Myometrial cell (primary cell): ENCODE data around the gene DNAJB1. TPM values are rescaled to one million over a fixed set of nuclear protein-coding genes. Genes with fewer than 3 reads are reported as not detected.

Experiments
- total RNA-seq: library from RNA; depleted of rRNA; stranded (reverse); fragments of >200 nt; gene quantifications from 2 replicates; pipeline ENCODE4 v1.2.3, GENCODE V29; 2015

The DNAJB1 gene
- 81.3 and 100.0 TPM in 2 replicates for total RNA-seq

GRCh38 chr19:14517840-14518505 is at the start of gene DNAJB1:
Gene DNAJB1, minus strand, starts transcription at chr19:14518397. Its CDS starts 48 bp downstream, at chr19:14518349.

GRCh38 chr19:14529254-14530004 is 11.2 kb upstream of the DNAJB1 start, which contains the start of gene TECR:
Gene TECR, plus strand, starts transcription at chr19:14529594. Its CDS starts 103 bp downstream, at chr19:14529697.

GRCh38 chr19:14496029-14496833 is 22.0 kb downstream of the DNAJB1 start, which contains the start of gene GIPC1:
Gene GIPC1, minus strand, starts transcription at chr19:14496127. Its CDS starts 13,151 bp downstream, at chr19:14482976.

DNA sequence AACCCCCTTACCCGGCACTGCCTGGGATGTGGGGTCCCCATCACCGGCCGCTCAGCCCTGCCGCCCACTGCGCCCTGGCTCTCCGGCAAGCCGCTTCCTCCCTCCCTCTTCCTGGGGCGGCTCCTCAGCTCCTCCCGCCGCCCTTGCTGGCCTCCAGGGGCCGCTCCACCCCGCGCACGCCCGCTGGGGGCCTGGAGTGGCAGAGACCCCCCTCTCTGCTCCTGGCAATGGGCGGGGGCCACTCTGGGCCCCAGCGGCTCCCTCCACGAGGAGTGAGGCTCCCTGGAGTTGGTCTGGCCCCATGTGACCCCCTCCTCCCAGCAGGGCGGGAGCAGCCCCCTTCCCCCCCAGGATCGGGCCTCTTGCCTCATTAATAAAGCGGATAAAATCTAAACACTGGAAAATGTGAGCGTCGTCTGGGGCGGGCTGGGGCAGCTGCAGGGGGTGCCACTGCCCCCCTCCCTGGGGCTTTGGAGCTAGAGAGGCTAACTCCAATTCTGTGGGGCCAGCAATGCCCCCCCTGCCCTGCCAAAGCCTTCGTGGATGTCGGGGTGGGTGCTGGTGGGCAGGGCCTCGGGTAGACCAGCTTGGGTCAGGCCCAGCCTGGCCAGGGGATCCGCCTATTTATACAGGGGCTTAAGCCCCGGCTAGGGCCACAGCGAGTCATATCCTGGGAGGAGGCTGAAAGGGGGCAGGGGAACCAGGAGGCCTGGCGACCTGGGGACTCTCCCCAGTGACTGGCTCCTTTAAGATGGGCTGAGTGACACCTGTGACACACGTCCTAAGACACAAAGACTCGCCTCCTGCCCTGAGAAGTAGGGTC is 42.7 kb downstream of the DNAJB1 start, which contains the start of gene PTGER1:
PTGER1 (minus strand) TSS at position 104 of the 823 bp plus-strand sequence. CDS start 1,034 bp downstream, outside the sequence.

Other genes with a start within 250 kb of the DNAJB1 start
- gene ADGRE5, start 137.0 kb downstream of the DNAJB1 start, total RNA-seq, result 126 and 150 TPM in 2 replicates
- 131 and 165 TPM in 2 replicates for gene DDX39A, start 99.1 kb downstream of the DNAJB1 start, total RNA-seq
- gene PKN1, start 85.1 kb downstream of the DNAJB1 start, total RNA-seq, result 112 and 126 TPM in 2 replicates
- 0.86 and 0.89 TPM in 2 replicates for gene PTGER1, start 43.0 kb downstream of the DNAJB1 start, total RNA-seq
- 186 and 203 TPM in 2 replicates for gene GIPC1, start 22.3 kb downstream of the DNAJB1 start, total RNA-seq
- gene TECR, start 11.2 kb upstream of the DNAJB1 start, total RNA-seq, result 87.9 and 101 TPM in 2 replicates
- 304 and 329 TPM in 2 replicates for gene NDUFB7, start 53.7 kb upstream of the DNAJB1 start, total RNA-seq
- not detected in 2 replicates for gene CLEC17A, start 64.7 kb upstream of the DNAJB1 start, total RNA-seq
- gene ADGRE3, start 156.4 kb upstream of the DNAJB1 start, total RNA-seq, result not detected in 2 replicates
- 4.9 and 7.6 TPM in 2 replicates for gene ZNF333, start 171.7 kb upstream of the DNAJB1 start, total RNA-seq